KOPT-K1 (cell line): ENCODE results near the gene ACOT7.
A peak's percentile ranks its signal among the peaks of the same experiment; 100 is the strongest.
"Not testable (repeated sequence)": the region's sequence is repeated elsewhere in the genome, so short reads cannot be mapped to it uniquely, and the experiment has no call there.

Experiments
- H3K27ac ChIP-seq: fragments of 200-600 bp; sonication (generic); 2 replicates; pipeline ENCODE4 v1.5.1; 2016; ENCODE audit warnings: antibody characterized with exemption, mild to moderate bottlenecking, low read depth, low read length; ENCODE audit not compliant: poor library complexity, severe bottlenecking
- H3K36me3 ChIP-seq: fragments of 200-600 bp; sonication (generic); 2 replicates; pipeline ENCODE4 v1.5.1; 2017; ENCODE audit warnings: antibody characterized with exemption, mild to moderate bottlenecking, low read length, moderate library complexity; ENCODE audit not compliant: insufficient read depth
- H3K9me3 ChIP-seq: fragments of 200-600 bp; sonication (generic); 2 replicates; pipeline ENCODE4 v1.5.1; 2017; ENCODE audit warnings: antibody characterized with exemption, low read length, mild to moderate bottlenecking; ENCODE audit not compliant: insufficient read depth, poor library complexity, severe bottlenecking

ACOT7 gene

DNA sequence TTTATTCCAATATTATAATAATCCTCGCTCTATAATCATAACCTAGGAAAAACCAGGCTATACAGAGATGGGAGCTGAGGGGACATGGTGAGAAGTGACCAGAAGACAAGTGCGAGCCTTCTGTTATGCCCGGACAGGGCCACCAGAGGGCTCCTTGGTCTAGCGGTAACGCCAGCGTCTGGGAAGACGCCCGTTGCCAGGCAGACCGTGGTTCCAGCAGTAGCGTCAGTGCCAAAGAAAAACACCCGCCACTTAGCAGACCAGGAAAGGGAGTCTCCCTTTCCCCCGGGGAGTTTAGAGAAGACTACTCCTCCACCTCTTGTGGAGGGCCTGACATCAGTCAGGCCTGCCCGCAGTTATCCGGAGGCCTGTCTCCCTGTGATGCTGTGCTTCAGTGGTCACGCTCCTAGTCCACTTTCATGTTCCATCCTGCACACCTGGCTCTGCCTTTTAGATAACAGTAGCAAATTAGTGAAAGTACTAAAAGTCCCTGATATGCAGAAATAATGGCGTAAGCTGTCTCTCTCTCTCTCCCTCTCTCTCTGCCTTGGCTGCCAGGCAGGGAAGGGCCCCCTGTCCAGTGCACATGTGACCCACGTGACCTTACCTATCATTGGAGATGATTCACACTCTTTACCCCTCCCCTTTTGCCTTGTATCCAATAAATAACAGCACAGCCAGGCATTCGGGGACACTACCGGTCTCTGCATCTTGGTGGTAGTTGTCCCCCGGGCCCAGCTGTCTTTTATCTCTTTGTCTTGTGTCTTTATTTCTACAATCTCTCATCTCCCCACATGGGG lies 30.3 kb downstream of the ACOT7 start:
- H3K9me3 ChIP-seq, result peaks cover 12% of the 10 kb centered on the region
- not testable (repeated sequence) for H3K27ac ChIP-seq
- H3K36me3 ChIP-seq, result peaks cover 11% of the 10 kb centered on the region

DNA sequence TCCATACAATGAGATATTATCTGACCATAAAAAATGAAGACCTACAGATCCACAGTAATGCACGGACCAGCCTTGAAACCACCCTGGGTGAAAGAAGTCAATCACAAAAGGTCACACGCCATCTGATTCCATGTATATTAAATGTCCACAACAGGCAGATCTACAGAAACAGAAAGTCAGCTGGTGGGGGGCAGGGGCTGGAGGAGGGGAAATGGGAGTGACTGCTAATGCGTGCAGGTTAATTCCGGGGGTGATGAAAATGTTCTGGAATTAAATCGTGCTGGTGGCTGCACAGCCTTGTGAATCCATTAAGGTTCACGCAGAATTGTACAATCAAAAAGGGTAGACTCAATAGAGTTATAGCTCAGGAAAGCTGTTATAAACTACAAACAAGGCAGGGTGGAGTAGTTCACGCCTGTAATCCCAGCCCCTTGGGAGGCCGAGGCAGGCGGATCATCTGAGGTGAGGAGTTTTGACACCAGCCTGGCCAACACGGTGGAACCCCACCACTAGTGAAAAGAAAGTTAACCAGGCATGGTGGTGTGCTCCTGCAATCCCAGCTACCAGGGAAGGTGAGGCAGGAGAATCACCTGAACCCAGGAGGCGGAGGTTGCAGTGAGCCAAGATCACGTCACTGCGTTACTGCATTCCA lies 32.3 kb downstream of the ACOT7 start:
- H3K36me3 ChIP-seq, result no peaks in the 10 kb centered on the region
- no peak overlapping the region for H3K27ac ChIP-seq
- H3K9me3 ChIP-seq, result no peaks in the 10 kb centered on the region

DNA sequence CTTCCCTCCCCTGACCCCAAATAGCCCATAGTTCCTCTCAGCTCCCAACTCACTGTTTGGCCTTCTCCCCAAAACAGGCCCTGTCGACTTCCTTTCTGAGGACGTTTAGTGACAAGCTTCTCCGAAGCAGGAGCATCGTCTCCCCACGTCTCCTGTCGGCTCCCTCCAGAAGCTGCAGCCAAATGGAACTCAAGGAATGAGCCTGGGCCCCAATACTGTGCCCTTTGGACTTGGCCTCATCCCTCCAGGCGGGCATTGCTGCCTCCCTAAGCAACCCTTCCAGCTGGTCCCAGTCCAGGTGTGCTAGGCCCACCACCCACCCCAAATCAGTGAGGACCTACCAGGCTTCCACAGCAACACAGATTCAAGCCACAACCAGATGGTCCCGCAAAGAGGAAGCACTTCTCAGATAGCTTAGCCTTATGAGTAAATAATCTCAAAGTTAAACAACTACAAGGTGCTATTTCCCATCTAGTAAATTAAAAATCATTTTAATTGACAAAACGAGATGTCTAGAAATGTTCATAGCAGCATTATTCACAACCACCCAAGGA lies 33.0 kb downstream of the ACOT7 start:
- no peaks in the 10 kb centered on the region for H3K9me3 ChIP-seq
- H3K27ac ChIP-seq, result peak overlapping the region; percentile 75
- H3K36me3 ChIP-seq, result no peaks in the 10 kb centered on the region

GRCh38 chr1:6360117-6360496 lies 33.5 kb downstream of the ACOT7 start:
- Histone ChIP-seq H3K9me3 (no peaks in the 10 kb centered on the region), H3K36me3 (no peaks in the 10 kb centered on the region), H3K27ac (peak overlapping the region; percentile 75)

DNA sequence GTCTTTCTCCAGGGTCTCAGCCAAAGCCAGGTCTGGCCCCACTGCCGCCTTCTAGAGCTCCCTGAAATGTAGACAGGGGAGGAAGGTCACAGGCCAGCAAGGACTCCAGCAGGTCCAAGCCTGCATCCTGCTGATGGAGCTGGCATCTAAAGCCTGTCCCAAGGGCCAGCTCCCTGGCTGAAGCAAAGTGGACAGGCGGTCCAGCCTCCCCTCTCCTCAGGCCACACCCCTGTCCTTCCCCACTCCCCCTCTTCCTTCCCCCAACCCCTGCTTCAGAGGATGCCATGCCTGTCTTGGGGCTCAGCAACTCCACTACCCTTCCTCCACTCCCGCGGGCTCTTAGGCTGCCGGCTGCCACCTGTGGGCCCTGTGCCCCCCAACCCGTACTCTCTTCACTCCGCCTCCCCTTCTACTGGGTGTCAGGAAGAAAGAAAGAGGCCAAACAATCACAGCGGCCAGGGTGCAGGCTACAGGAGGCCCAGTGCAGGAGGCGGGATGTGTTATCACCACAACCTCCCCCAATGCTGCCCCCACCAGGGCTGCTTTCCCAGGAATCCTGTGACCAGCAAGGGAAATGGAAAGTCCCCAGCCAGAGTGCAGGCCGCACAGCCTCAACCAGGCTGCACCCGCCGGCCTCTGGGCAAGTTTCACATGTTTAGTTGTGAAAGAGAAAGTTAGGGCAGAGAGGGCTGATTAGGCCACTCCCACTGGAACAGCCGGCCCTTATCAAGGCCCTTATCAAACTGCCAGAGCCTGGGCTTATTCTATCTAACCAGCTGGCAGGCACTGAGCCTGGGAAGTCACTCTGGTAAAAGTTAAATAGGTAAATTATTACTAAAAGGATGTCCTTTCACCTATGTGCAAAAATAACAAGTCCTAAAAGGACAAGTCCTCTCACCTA lies 34.1 kb downstream of the ACOT7 start:
- Histone ChIP-seq H3K9me3 (no peaks in the 10 kb centered on the region), H3K36me3 (no peaks in the 10 kb centered on the region), H3K27ac (peak overlapping the region; percentile 75)

GRCh38 chr1:6358757-6359201 lies 34.8 kb downstream of the ACOT7 start:
- H3K9me3 ChIP-seq, result no peaks in the 10 kb centered on the region
- H3K27ac ChIP-seq, result peak overlapping the region; percentile 75
- no peaks in the 10 kb centered on the region for H3K36me3 ChIP-seq

DNA sequence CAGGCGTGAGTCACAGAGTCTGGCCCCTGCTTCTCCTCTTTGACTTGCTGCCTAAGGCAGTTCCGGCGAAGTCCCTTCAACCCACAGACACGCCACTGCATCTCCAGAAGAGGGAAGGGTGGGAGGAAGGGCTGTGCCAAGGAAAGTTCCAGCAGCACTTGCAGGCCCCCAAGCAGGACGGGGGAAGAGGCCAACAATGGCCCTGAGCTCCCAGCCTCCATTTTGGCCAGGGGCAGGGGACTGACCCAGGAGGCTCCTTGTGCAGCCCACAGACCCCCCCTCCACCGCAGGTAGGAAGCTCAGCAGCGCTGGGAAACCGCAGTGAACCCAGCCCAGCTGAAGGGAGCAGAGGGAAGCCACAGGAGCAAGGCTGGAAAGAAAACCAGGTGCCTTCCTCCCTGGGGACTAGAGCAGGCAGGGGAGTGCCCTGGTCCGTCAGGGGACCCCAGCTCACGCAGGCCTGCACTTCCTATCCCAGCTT lies 35.4 kb downstream of the ACOT7 start:
- peak overlapping the region; percentile 75 for H3K27ac ChIP-seq
- no peaks in the 10 kb centered on the region for H3K36me3 ChIP-seq
- no peaks in the 10 kb centered on the region for H3K9me3 ChIP-seq

GRCh38 chr1:6357243-6357936 lies 36.2 kb downstream of the ACOT7 start:
- no peak overlapping the region for H3K27ac ChIP-seq

GRCh38 chr1:6355621-6356020 lies 37.9 kb downstream of the ACOT7 start:
- H3K27ac ChIP-seq, result no peak overlapping the region

More at GRCh38 chr1:6357243-6357936, 36.2 kb downstream of the ACOT7 start:
- H3K9me3 ChIP-seq, result no peaks in the 10 kb centered on the region
- H3K36me3 ChIP-seq, result no peaks in the 10 kb centered on the region

DNA sequence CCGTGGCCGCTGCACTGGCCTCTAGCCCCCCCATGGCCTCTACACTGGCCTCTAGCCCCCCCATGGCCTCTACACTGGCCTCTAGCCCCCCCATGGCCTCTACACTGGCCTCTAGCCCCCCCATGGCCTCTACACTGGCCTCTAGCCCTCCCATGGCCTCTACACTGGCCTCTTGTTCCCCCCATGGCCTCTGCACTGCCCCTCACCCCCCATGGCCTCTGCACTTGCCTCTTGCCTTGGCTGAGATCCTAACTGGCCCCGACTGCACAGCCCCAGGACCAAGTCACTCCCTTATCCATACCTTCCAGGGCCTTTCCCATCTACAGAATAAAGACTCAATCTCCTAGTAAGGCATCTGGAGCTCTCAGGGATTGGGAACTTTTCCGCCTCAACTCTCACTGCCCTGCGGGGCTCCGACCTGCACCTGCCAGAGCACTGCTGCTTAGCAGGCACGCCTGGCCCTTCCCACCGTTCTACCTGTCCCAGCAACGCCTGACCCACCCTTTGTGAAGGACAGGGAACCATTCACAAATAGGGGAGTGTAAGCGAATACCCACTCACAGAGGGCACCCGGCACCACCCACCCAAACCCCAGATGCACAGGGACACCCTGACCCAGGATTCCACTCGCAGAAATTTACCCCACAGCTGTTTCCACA lies 38.8 kb downstream of the ACOT7 start:
- H3K36me3 ChIP-seq, result no peaks in the 10 kb centered on the region
- H3K27ac ChIP-seq, result no peak overlapping the region
- H3K9me3 ChIP-seq, result no peaks in the 10 kb centered on the region

More at GRCh38 chr1:6355621-6356020, 37.9 kb downstream of the ACOT7 start:
- Histone ChIP-seq H3K9me3 (no peaks in the 10 kb centered on the region), H3K36me3 (no peaks in the 10 kb centered on the region)

GRCh38 chr1:6353955-6354658 lies 39.5 kb downstream of the ACOT7 start:
- H3K9me3 ChIP-seq, result no peaks in the 10 kb centered on the region
- H3K27ac ChIP-seq, result no peak overlapping the region
- H3K36me3 ChIP-seq, result no peaks in the 10 kb centered on the region

- no peaks in the 10 kb centered on the region for H3K36me3 ChIP-seq
- no peaks in the 10 kb centered on the region for H3K9me3 ChIP-seq
- H3K27ac ChIP-seq, result no peak overlapping the region
Observed at GRCh38 chr1:6353619-6353954, 40.0 kb downstream of the ACOT7 start.

GRCh38 chr1:6352138-6352563 lies 41.4 kb downstream of the ACOT7 start:
- H3K27ac ChIP-seq, result no peak overlapping the region
- no peaks in the 10 kb centered on the region for H3K9me3 ChIP-seq
- H3K36me3 ChIP-seq, result peaks cover 6% of the 10 kb centered on the region; the same call in 1 of the 2 replicates
